GM18511 (cell line): ENCODE measurements around the gene RSPH4A.
A peak's percentile ranks its signal among the peaks of the same experiment; 100 is the strongest.
"Not testable (repeated sequence)": the region's sequence is repeated elsewhere in the genome, so short reads cannot be mapped to it uniquely, and the experiment has no call there.

Experiments used
- ATAC-seq: cut with Tn5 transposase; IDR thresholded peaks from one replicate; pipeline ENCODE4 v1.9.1; 2021; ENCODE audit warnings: mild to moderate bottlenecking, moderate library complexity; ENCODE audit not compliant: unreplicated experiment

The RSPH4A gene

DNA sequence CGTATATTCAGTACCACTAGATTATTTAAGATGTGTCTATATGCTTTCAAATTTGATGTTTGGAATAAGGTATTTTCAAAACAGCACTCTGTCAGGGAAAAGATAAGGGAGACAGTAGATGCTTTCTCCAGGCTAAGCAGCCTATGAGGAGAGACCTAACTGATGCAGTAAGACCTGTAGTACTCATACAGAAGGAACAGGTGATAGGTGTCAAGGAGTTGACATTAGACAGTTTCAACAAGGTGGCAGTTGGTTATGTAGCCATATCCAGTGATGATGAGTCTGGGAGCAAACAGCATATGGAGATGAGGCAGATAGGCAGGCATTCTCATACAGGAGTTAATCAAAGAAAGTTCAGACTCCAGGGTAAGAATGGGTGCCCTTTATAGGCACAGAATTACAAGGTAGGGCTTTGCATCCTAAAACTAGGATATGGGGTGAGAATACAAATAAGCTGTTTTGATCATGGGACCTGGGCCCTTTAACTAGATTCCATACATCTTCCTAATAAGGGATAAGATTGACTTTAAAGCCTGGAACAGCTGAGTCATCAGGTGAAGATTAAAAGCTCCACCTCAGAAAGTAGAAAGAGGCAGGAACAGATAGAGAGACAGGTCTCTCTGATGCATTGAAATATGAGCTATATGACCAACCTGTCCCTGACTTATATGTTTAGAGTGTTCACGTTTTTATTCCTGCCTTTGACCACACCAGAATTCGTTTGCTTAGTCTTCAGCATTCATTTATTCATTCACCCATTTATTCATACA is 7.9 kb downstream of the RSPH4A start:
- ATAC-seq, result no peak

DNA sequence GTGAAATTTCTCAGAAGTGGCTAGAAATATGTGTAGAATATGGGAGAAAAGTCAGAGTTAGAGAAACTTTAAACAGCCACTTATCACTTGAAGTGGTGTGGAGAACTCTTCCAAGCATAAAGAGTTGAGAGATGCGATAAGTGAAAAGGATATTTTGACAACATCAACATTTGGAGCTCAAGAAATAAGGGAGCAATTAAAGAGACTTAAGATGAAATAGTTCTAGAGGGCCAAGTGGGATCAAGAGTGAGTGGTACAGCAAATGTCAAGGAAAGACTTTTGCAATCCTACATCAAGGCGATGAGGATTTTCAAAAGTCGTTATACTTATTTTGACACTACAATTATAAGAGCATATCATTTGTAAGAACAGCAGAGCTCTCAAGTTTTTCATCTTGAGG is 9.6 kb downstream of the RSPH4A start:
- ATAC-seq, result no peak

DNA sequence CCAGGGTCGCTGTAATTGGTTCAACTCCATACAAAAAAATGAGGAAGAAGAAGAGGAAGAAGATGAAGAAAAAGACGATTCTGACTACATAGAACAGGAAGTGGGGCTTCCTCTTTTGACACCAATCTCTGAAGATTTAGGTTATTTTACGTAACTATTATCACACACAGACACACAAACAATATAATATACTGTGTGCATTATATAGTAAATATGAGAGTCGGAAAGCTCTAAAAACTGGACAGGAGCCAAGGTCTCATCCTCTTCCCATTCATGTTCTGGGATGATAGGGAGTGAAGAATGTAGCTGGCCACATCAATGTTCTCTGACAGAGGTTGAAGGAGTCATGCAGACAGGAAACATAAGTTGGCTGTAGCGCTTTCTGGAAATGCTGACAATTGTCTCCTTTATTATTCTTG is 13.3 kb downstream of the RSPH4A start:
- ATAC-seq, result no peak

DNA sequence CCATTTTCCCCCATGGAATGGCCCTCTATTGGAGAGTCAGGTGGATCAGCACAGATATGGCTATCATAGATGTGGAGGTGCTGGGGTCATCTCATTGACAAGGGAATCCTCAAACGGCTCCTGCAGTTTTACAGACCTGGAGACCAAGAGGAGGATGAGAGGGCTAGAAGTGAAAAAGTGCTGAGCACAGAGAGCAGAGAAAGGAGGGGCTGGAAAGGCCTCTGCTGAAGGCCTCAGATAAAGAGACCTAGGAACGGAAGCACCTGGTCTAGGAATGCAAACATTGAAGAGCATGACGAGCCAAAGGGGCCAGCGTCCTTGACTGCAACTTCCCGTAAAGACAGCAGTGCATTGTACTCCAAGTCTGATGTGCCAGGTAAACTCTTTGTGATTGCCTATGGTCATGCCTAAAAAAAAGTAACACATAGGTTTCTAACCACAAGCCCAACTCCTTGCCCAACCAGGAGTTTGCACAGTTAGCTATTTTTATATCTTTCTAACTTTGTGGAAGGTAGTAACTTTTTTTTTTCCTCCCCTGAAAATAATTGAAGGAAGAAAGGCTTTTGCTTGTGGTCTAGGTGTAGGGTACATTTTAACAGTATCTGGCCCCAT is 15.2 kb downstream of the RSPH4A start:
- ATAC-seq, result no peak

DNA sequence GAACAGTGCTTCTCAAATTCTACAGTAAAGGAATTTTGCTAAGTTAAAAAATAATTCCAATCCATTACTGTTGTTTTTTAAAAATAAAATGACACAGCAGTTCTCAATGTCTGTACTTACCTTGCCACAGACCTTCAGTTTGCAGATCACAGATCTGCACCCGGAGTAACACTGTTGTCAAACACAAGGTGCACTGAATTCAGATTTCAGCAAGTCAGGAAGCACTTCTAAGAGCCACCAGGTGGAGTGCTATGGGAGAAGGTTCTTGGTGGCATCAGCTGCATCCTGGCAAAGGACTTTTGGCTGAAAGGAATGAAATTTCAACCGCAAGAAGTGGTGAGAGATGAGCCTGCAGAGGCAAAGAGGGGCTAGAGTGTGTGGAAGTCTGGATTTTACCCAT is 17.4 kb downstream of the RSPH4A start:
- ATAC-seq, result no peak

DNA sequence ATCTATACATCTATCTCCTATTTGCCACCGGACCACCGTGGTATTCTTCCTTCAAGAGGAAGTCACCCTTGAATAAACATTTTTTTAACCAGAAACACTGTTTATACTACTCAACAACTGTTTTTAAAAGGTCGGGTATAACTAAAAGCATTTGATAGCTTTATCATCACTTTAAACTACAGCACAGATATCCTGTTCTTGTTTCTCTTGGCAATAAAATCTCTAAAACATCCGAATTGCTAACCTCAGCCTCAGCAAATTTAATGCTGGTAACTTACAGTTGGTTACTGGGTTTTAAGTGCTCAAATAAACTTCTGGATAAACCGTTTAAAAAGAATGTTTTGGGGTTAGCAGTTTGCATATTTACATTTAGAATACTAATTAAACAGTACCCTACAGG is 31.9 kb downstream of the RSPH4A start:
- no peak for ATAC-seq

DNA sequence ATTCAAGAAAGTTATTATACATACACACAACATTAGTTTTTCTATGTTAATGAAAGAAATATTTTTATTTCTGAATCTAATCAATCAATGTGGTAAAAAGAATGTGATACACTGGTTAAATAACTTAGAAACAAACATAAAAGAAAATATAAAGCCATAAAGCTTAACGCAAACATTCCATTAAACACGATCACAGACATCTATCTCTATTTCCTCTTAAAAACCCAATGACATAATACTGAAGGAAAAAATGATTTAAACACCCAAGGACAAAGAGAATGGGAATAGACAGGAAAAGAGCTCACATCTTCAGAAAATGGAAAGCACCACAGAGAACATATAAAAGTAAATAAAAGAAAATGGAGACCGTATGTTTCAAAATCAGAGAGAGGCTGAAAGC is 32.9 kb downstream of the RSPH4A start:
- ATAC-seq, result no peak

DNA sequence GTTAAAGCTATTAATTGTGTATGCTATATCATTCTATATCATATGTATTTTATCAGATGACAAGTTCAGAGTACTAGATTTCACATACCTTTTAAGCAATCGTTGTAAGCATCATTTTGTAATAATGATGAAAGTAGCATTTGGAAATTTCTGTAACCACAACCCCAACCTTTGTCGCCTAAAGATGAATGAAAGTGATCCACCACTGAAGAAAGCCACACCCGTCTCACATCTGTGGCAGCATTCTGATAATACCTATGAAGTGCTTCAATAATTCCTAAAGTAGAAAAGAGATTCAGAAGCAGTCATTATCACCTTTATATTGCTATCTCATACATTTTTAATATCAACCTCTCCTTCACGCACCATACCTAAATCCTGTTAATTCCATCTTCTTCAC is 35.6 kb downstream of the RSPH4A start:
- ATAC-seq, result no peak

DNA sequence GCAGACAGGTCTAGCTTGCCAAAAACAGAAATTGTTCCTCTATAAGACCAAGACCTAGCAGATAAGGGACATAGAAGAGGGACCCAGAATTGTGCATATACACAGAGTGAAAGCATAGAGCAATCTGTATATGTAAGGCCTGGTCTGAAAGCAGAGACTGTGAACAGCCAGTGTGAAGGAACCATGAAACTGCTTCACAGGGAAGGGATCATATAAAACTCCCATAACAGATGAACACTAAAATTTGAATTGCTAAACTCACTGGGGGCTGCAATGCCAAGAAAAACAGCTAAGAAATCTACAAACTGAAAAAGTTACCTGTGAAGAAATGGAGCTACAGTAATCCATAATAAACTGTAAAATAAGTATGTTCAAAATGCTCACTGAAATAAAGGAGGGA is 45.3 kb downstream of the RSPH4A start:
- ATAC-seq, result no peak

DNA sequence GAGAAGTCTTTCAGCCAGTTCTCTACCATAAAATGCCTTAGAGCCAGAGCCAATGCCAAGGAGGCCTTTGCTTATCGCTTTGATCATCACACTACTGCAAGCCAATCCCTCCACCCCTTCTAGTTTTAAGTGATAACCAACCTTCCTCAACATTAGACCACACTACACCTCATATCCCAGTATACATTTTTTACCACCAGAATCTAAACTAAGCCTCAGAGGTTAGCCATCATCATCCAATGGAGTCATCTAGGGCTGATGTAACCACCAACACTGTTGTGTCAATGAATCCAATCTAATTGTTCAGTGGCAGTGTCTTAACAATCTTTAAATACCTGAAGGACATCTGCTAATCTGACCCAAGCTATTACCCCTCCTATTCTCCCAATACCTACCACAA is 45.9 kb downstream of the RSPH4A start:
- ATAC-seq, result no peak

DNA sequence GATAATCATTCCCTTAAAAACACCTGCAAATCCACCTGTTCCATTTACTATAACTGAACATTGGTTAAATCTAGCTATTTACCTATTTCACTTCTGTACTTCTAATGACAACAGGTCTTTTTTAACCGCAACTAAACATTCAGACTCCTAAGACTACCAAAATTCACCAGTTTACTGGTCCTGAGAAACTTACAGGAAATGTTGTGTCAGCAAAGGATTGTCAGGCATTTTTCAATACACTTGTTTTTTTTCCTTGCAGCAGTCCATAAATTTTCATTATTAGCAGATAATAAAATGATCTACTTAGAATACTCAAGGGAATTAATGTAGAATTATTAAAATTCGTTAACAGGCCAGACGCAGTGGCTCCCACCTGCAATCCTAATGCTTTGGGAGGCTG is 47.0 kb downstream of the RSPH4A start:
- ATAC-seq, result no peak

DNA sequence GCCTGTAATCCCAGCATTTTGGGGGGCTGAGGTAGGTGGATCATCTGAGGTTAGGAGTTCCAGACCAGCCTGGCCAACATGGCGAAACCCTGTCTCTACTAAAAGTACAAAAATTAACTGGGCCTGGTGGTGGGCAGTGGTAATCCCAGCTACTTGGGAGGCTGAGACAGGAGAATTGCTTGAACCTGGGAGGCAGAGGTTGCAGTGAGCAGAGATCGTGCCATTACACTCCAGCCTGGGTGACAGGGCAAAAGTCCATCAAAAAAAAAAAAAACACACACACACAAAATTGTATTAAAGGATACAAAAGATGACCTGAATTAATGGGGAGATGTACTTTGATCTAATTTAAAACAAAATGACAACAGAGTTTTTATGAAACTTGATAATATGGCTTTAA is 47.9 kb downstream of the RSPH4A start:
- ATAC-seq, result not testable (repeated sequence)

DNA sequence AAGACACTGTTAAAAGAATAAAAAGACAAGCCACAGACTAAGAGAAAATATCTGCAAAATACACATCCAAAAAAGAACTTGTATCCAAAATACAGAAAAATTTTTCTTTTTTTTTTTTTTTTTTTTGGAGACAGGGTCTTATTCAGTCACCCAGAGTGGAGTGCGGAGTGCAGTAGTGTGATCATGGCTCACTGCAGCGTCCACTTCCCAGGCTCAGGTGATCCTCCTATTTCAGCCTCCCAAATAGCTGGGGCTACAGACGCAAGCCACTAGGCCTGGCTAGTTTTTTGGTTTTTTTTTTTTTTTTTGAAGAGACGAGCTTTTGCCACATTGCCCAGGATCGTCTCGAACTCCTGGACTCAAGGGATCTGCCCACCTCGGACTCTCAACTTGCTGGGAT is 49.2 kb downstream of the RSPH4A start:
- no peak for ATAC-seq

DNA sequence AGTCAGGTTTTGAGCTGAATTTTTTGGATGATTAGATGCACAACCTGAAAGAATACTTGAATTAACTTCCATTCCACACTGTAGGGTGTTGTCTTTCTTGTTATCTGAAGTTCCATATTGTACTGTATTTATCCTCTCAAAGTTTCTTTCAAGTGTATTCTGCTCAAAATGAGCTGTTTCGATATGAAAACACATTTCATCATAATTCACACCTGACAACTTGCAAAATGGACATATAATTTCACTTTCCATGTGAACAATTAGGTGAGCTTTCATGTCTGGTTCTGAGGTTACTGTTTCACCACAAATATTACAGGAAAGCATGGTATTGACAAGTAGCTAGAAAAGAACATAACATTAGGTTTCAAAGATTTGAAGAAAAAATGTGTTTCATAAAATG is 50.6 kb downstream of the RSPH4A start:
- peak; percentile 44 for ATAC-seq

DNA sequence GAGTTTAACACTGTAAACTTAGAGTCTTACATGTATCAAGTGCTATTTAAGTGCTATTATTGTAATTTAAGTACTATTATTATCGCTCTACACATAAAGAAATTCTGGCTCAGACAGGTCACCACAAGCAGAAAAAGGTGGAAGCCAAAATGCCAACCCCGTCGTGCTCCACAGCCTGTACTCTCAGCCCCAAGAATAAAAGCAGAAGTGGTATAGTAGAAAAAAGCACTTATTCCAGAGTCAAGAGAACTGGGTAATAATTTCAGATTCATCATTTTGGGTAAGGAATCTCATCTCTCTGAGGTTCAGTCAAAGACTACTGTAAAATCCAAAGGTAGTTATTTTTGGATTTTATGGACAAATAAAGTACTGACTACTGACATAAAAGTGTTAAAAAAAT is 51.3 kb downstream of the RSPH4A start:
- ATAC-seq, result peak; percentile 35

DNA sequence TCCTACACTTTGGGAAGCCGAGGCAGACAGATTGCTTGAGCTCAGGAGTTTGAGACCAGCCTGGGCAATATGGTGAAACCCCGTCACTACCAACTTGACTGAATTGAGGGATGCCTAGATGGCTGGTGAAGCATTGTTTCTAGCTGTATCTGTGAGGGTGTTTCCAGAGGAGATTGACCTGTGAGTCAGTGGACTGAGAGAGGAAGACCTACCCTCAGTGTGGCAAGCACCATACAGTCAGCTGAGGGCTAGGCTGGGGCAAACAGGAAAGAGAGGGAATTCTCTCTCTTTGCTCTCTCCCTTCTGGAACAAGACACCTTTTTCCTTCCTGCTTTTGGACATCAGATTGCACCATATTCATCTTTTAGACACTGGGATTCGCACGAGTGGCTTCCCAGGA is 56.0 kb downstream of the RSPH4A start:
- ATAC-seq, result no peak

DNA sequence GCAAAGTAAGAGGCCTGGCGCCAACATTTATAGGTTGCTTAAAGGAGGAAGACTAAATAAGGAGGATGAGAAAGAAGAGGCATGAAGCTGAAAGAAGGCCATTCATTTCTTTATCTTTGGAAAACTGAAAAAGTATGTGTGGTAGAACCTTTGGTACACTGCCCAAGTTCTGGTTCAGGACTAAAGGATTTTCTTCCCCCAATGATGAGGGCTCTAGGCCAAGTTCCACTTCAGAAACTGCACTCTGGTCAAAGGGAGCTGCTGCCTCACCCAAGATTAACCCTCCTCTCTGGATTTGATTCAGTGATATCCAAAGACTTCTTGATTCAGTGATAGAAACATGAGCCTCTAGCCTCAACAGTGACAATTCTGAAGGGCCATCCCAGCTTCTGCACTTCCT is 59.7 kb downstream of the RSPH4A start:
- ATAC-seq, result no peak

DNA sequence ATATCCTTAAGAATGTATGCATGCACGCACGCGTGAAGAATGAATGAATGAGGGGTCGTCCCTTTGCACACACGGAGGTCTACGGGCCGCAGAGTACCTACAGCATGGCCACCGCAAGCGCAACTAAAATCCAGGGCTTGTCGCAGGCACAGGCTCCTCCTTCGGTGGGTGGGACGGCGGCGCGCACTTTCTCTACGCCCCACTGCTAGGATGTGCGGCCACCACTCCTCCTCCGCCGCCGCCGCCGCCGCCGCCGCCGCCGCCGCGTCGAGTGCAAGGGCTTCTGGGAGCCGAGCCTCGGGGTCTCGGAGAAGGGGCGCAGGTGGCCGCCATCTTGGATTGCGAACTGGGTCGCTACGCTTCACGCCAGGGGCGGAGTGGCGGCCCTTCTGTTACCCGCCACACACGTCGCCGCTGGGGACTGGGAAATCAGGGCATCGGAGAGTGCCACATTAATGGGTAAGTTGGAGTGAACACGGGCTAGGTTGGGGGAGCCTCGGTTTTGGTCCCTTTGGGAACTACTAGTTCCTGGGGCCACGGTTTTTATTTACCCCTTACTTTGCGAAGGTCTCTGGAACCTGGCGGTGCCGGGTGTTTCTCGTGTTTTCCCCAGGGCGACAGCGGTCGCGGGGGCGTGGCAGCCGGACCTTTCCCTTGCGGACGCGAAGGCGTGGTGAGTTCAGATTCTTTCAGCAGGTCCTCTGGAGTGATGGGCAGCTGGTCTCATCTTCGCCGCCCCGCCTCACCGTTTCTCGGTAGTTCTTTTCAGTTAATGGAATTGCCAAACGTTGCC is 64.8 kb downstream of the RSPH4A start, which contains the start of gene KPNA5:
KPNA5 (plus strand) TSS at position 332 of the 793 bp plus-strand sequence; CDS start at position 456, 124 bp downstream.
- ATAC-seq, result peak; percentile 97

DNA sequence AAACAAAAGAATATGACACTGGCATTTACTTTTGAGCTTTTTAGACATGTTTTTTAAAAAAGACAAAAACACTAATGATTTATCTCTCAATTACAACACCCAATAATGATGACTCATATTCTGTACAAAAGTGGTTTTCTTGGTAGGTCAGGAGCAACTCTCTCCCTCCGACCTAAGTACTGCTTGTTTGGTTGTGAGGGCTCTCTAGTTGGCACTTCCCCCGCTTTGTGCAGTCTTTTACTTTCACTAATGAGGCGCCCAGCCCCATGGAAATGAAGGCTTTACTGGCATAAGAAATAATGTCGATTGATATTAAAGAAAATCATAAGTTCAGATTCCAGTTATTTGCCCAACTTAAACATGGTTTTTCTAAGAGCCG is 66.0 kb downstream of the RSPH4A start:
- peak; percentile 11 for ATAC-seq
